ENCODE measurements around the gene HRNR.

DNA sequence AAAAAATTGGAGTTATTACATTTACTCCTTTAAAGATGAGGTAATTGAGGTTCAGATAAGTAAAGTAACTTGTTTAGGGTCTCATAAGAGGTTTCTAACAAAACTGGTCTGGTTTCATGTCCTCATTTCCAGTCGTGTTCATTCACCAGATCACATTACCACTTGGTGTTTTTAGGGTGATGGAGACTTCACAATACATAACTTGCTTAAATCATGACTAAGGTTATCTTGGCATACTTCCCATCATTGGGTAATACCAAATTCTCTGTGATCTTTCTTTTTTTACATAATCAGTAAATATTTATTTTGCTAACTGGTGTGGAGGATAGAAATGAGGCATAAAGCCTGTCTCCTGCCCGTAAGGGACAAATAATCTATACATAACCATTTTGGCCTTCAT, 33.4 kb downstream of the HRNR start:
- TF ChIP-seq EZH2 (IDR thresholded peaks at IDR 0.05; ENCODE audit: insufficient read depth, low read length) = no peak
- TF ChIP-seq, protein P1, sequence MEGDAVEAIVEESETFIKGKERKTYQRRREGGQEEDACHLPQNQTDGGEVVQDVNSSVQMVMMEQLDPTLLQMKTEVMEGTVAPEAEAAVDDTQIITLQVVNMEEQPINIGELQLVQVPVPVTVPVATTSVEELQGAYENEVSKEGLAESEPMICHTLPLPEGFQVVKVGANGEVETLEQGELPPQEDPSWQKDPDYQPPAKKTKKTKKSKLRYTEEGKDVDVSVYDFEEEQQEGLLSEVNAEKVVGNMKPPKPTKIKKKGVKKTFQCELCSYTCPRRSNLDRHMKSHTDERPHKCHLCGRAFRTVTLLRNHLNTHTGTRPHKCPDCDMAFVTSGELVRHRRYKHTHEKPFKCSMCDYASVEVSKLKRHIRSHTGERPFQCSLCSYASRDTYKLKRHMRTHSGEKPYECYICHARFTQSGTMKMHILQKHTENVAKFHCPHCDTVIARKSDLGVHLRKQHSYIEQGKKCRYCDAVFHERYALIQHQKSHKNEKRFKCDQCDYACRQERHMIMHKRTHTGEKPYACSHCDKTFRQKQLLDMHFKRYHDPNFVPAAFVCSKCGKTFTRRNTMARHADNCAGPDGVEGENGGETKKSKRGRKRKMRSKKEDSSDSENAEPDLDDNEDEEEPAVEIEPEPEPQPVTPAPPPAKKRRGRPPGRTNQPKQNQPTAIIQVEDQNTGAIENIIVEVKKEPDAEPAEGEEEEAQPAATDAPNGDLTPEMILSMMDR (IDR thresholded peaks at IDR 0.05; ENCODE audit: insufficient read depth, low read depth, low read length) = no peak

All from astrocyte (in vitro differentiated cells and primary cell).